Measurements from ENCODE around the gene LEF1. TPM values are rescaled to one million over a fixed set of nuclear protein-coding genes. Genes with fewer than 3 reads are reported as not detected.
"Not testable (repeated sequence)": the region's sequence is repeated elsewhere in the genome, so short reads cannot be mapped to it uniquely, and the experiment has no call there.

LEF1 gene
- total RNA-seq, 1 experiment from 2014 or later, result 12.4 TPM

- DNase-seq (ENCODE audit: low read depth), result no peak
Measured at GRCh38 chr4:108034565-108034964, 134.2 kb downstream of the LEF1 start.

- no peak for DNase-seq (ENCODE audit: low read depth)
Measured at GRCh38 chr4:108033348-108033747, 135.4 kb downstream of the LEF1 start.

GRCh38 chr4:108031427-108032083, 137.2 kb downstream of the LEF1 start:
- DNase-seq (ENCODE audit: low read depth), result peak; percentile 17

GRCh38 chr4:108030332-108030731, 138.4 kb downstream of the LEF1 start:
- peak; percentile 17 for DNase-seq (ENCODE audit: low read depth)

GRCh38 chr4:108029731-108030130, 139.0 kb downstream of the LEF1 start:
- DNase-seq (ENCODE audit: low read depth), result peak; percentile 6

- DNase-seq (ENCODE audit: low read depth), result no peak
Measured at GRCh38 chr4:108029016-108029720, 139.6 kb downstream of the LEF1 start.

- no peak for DNase-seq (ENCODE audit: low read depth)
Measured at GRCh38 chr4:108024878-108025165, 143.9 kb downstream of the LEF1 start.

GRCh38 chr4:108024085-108024877, 144.5 kb downstream of the LEF1 start:
- DNase-seq (ENCODE audit: low read depth), result no peak

GRCh38 chr4:108018884-108019187, 149.9 kb downstream of the LEF1 start:
- DNase-seq (ENCODE audit: low read depth), result no peak

GRCh38 chr4:108018040-108018883, 150.5 kb downstream of the LEF1 start:
- peak; percentile 64 for DNase-seq (ENCODE audit: low read depth)

GRCh38 chr4:108013955-108014354, 154.8 kb downstream of the LEF1 start:
- DNase-seq (ENCODE audit: low read depth), result no peak

GRCh38 chr4:108013327-108013726, 155.4 kb downstream of the LEF1 start:
- no peak for DNase-seq (ENCODE audit: low read depth)

GRCh38 chr4:108012382-108012781, 156.3 kb downstream of the LEF1 start:
- DNase-seq (ENCODE audit: low read depth), result not testable (repeated sequence)

- DNase-seq (ENCODE audit: low read depth), result peak; percentile 61
Measured at GRCh38 chr4:108010167-108010566, 158.6 kb downstream of the LEF1 start.

- DNase-seq (ENCODE audit: low read depth), result peak; percentile 68
Measured at GRCh38 chr4:108008721-108009120, 160.0 kb downstream of the LEF1 start.

GRCh38 chr4:108007984-108008383, 160.7 kb downstream of the LEF1 start:
- DNase-seq (ENCODE audit: low read depth), result no peak

GRCh38 chr4:108006361-108006760, 162.4 kb downstream of the LEF1 start:
- peak; percentile 12 for DNase-seq (ENCODE audit: low read depth)

- no peak for DNase-seq (ENCODE audit: low read depth)
Measured at GRCh38 chr4:108005807-108006206, 162.9 kb downstream of the LEF1 start.

GRCh38 chr4:108004646-108005045, 164.1 kb downstream of the LEF1 start:
- DNase-seq (ENCODE audit: low read depth), result no peak

- DNase-seq (ENCODE audit: low read depth), result no peak
Measured at GRCh38 chr4:108003982-108004515, 164.7 kb downstream of the LEF1 start.

- no peak for DNase-seq (ENCODE audit: low read depth)
Measured at GRCh38 chr4:108001540-108002135, 167.1 kb downstream of the LEF1 start.

Measured in M059J (cell line).